ENCODE data around the gene HTN3. TPM values are rescaled to one million over a fixed set of nuclear protein-coding genes. Genes with fewer than 3 reads are reported as not detected.

Gene HTN3
- total RNA-seq, 4 donors from 2014 or later, result not detected

Other genes with a start within 250 kb of the HTN3 start
- gene SULT1E1, start 168.3 kb upstream of the HTN3 start, total RNA-seq, result 10 to 100 TPM; 15.7 to 45.2 (median 34.3) TPM
- 1 to 10 TPM in 1 of 4 donors, not detected in 3; 3.7 TPM for gene CSN1S1, start 97.4 kb upstream of the HTN3 start, total RNA-seq
- gene CSN2, start 62.7 kb upstream of the HTN3 start, total RNA-seq, result not detected
- gene STATH, start 32.5 kb upstream of the HTN3 start, total RNA-seq, result not detected
- gene HTN1, start 22.0 kb downstream of the HTN3 start, total RNA-seq, result not detected
- gene PRR27, start 125.8 kb downstream of the HTN3 start, total RNA-seq, result not detected
- not detected for gene ODAM, start 167.3 kb downstream of the HTN3 start, total RNA-seq
- gene FDCSP, start 197.7 kb downstream of the HTN3 start, total RNA-seq, result not detected
- gene CSN3, start 214.1 kb downstream of the HTN3 start, total RNA-seq, result not detected

Measured in lower leg skin (tissue), 4 donors.